ENCODE results near the gene CLDN20. TPM values are rescaled to one million over a fixed set of nuclear protein-coding genes. Genes with fewer than 3 reads are reported as not detected.

The CLDN20 gene
- total and polyA plus RNA-seq, 2 of the 4 experiments (the other 2 are of a cell fraction) = not detected

DNA sequence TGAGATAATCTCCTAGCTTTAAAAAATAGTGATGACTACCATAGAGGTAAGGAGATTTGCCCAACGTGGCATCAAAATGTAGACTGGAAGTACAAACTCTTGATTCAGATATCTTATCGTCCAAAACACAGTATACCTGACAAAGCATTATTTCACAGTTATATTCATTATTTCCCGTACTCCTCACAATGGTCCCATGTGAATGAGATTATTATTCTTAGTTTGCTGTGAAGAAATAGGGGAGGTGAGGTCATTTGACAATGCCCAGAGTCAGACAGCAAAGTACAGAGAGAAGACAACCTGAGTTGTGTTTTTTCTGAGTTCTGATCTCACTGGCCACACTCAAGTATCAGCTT lies 51.7 kb downstream of the CLDN20 start:
- Histone ChIP-seq H3K9ac (ENCODE audit: low read depth, low read length) (peak overlapping the region; percentile 70; the same call in 1 of the 2 replicates), H2BK15ac (ENCODE audit: low read depth, low read length) (no peak overlapping the region), H3K27ac (ENCODE audit: insufficient read depth, low read length) (no peak overlapping the region), H3K18ac (ENCODE audit: low read depth, low read length) (no peak overlapping the region), H4K20me1 (ENCODE audit: insufficient read depth, low read length) (no peaks in the 10 kb centered on the region), H2AK5ac (ENCODE audit: low read depth, low read length) (no peak overlapping the region), H4K8ac (ENCODE audit: low read depth in 2 of 2, low read length in 2 of 2) (peak overlapping the region; percentile 12 to 63; a peak in 2 of 4 replicates), H2BK20ac (ENCODE audit: low read depth, low read length) (no peak overlapping the region), H3K27me3 (ENCODE audit: control insufficient read depth, insufficient read depth, low read length) (no peaks in the 10 kb centered on the region), H3K4me1 (ENCODE audit: control insufficient read depth, insufficient read depth, low read length) (peaks cover 4% of the 10 kb centered on the region), H3K56ac (ENCODE audit: extremely low read depth, insufficient read depth, low read length) (no peak overlapping the region), H3K9me1 (ENCODE audit: insufficient read depth, low read length) (no peaks in the 10 kb centered on the region), H3K4me2 (ENCODE audit: low read depth, low read length) (peak overlapping the region; percentile 82; the same call in 1 of the 2 replicates), H3K79me1 (ENCODE audit: low read depth in 1 of 2, low read length in 2 of 2) (peaks cover 10 to 19% of the 10 kb centered on the region in 2 experiments; a peak in 3 of 4 replicates), H3K4ac (ENCODE audit: low read depth, low read length) (no peak overlapping the region), H3K4me3 (ENCODE audit: insufficient read depth, low read depth, low read length) (no peak overlapping the region; the same call in 1 of the 2 replicates), H3K9me3 (ENCODE audit: control insufficient read depth, insufficient read depth, low read length) (no peaks in the 10 kb centered on the region), H2BK5ac (ENCODE audit: low read depth, low read length, poor library complexity, severe bottlenecking) (peak overlapping the region; percentile 81), H3K14ac (replicated peaks; ENCODE audit: low read depth, low read length) (no peak overlapping the region), H2AFZ (replicated peaks; ENCODE audit: low read length, poor library complexity) (no peak overlapping the region), H2AK9ac (replicated peaks; ENCODE audit: low read depth, low read length, poor library complexity) (no peak overlapping the region), H3K36me3 (ENCODE audit: control insufficient read depth, insufficient read depth, low read length) (no peaks in the 10 kb centered on the region), H4K91ac (ENCODE audit: insufficient read depth, low read depth, low read length) (no peak overlapping the region), H2BK120ac (ENCODE audit: low read depth, low read length) (peak overlapping the region; percentile 39; the same call in 1 of the 2 replicates), H3K23ac (ENCODE audit: low read depth, low read length) (peak overlapping the region; percentile 6; the same call in 1 of the 2 replicates), H4K5ac (ENCODE audit: low read depth, low read length) (peak overlapping the region; percentile 49; the same call in 1 of the 2 replicates)
- ChIA-PET POLR2A (ENCODE audit: unreplicated experiment) (interaction anchor here (0.6 kb wide), 1 partner anchor 18 kb away, joined by 3 read pairs; no protein-coding TSS in a partner anchor), CTCF (interaction anchor here (0.6 to 0.9 kb wide), 3 partner anchors 11 to 650 kb away, joined by 3 to 6 read pairs (median 5); no protein-coding TSS in a partner anchor)
- BruUV-seq (replicated peaks) = no TSS peak
- dilution Hi-C loops (cut with HindIII; ENCODE audit: low sequenced_read_pairs, unreplicated experiment) = no loop called here
- ATAC-seq (ENCODE audit: low read depth) (no peak), DNase-seq (no peak)
- in situ Hi-C loops (cut with MboI; ENCODE audit: low sequenced_read_pairs) = no loop called here
- intact Hi-C loops (cut with micrococcal nuclease) = loop anchor here (5.0 kb wide), 1 partner anchor 638 kb away; no protein-coding TSS in a partner anchor
- TF ChIP-seq FOS (IDR thresholded peaks at IDR 0.05; ENCODE audit: low read depth, low read length) = no peak
- TF ChIP-seq, protein P1, sequence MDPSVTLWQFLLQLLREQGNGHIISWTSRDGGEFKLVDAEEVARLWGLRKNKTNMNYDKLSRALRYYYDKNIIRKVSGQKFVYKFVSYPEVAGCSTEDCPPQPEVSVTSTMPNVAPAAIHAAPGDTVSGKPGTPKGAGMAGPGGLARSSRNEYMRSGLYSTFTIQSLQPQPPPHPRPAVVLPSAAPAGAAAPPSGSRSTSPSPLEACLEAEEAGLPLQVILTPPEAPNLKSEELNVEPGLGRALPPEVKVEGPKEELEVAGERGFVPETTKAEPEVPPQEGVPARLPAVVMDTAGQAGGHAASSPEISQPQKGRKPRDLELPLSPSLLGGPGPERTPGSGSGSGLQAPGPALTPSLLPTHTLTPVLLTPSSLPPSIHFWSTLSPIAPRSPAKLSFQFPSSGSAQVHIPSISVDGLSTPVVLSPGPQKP (IDR thresholded peaks at IDR 0.05; ENCODE audit: borderline replicate concordance, low read depth, low read length) = no peak
- TF ChIP-seq POLR2A (IDR thresholded peaks at IDR 0.05; ENCODE audit: low read depth, low read length) = no peak
- TF ChIP-seq BHLHE40 (IDR thresholded peaks at IDR 0.05; ENCODE audit: low read depth, low read length) = no peak
- TF ChIP-seq CHD1 (IDR thresholded peaks at IDR 0.05; ENCODE audit: low read depth, low read length) = no peak
- TF ChIP-seq MAZ (IDR thresholded peaks at IDR 0.05; ENCODE audit: borderline replicate concordance, low read depth, low read length) = no peak
- TF ChIP-seq MXI1 (IDR thresholded peaks at IDR 0.05; ENCODE audit: borderline replicate concordance, low read depth, low read length) = no peak
- no peak for TF ChIP-seq NFE2L2 (IDR thresholded peaks at IDR 0.05; ENCODE audit: low read depth, low read length)
- TF ChIP-seq CEBPB (IDR thresholded peaks at IDR 0.05; ENCODE audit: low read depth, low read length) = no peak
- WGBS, 2 experiments (ENCODE audit: extremely low coverage in 2 of 2, insufficient read length in 1 of 2) = no CpG with 5 or more reads among the region's 3 CpGs

All from IMR-90 (cell line).